Measurements from ENCODE around the gene TRAF3IP1.

TRAF3IP1 gene

GRCh38 chr2:238406221-238406997 is 86.1 kb downstream of the TRAF3IP1 start:
- peak; percentile 40 for FAIRE-seq

GRCh38 chr2:238406998-238407285 is 86.6 kb downstream of the TRAF3IP1 start:
- FAIRE-seq = no peak
- DNase-seq (ENCODE audit: low spot score) = no peak

More at GRCh38 chr2:238406221-238406997, 86.1 kb downstream of the TRAF3IP1 start:
- DNase-seq (ENCODE audit: low spot score) = no peak

- DNase-seq (ENCODE audit: low spot score) = no peak
- FAIRE-seq = no peak
Measured at GRCh38 chr2:238407566-238407965, 87.2 kb downstream of the TRAF3IP1 start.

- DNase-seq (ENCODE audit: low spot score) (no peak), FAIRE-seq (no peak)
Measured at GRCh38 chr2:238408615-238409340, 88.5 kb downstream of the TRAF3IP1 start.

GRCh38 chr2:238409341-238410199 is 89.3 kb downstream of the TRAF3IP1 start:
- FAIRE-seq (no peak), DNase-seq (ENCODE audit: low spot score) (no peak)

- FAIRE-seq (no peak), DNase-seq (ENCODE audit: low spot score) (no peak)
Measured at GRCh38 chr2:238412067-238412767, 91.9 kb downstream of the TRAF3IP1 start.

- FAIRE-seq (no peak), DNase-seq (ENCODE audit: low spot score) (no peak)
Measured at GRCh38 chr2:238413368-238413767, 93.0 kb downstream of the TRAF3IP1 start.

GRCh38 chr2:238415036-238415764 is 94.9 kb downstream of the TRAF3IP1 start:
- FAIRE-seq = no peak
- no peak for DNase-seq (ENCODE audit: low spot score)

GRCh38 chr2:238415893-238416292 is 95.6 kb downstream of the TRAF3IP1 start:
- DNase-seq (ENCODE audit: low spot score) (no peak), FAIRE-seq (no peak)

- FAIRE-seq (no peak), DNase-seq (ENCODE audit: low spot score) (no peak)
Measured at GRCh38 chr2:238418196-238418998, 98.1 kb downstream of the TRAF3IP1 start.

GRCh38 chr2:238418999-238419546 is 98.8 kb downstream of the TRAF3IP1 start:
- FAIRE-seq = no peak
- no peak for DNase-seq (ENCODE audit: low spot score)

- FAIRE-seq (no peak), DNase-seq (ENCODE audit: low spot score) (no peak)
Measured at GRCh38 chr2:238420442-238420841, 100.1 kb downstream of the TRAF3IP1 start.

- FAIRE-seq = no peak
Measured at GRCh38 chr2:238420878-238421694, 100.8 kb downstream of the TRAF3IP1 start.

GRCh38 chr2:238421695-238422035 is 101.3 kb downstream of the TRAF3IP1 start:
- DNase-seq (ENCODE audit: low spot score) (no peak), FAIRE-seq (no peak)

More at GRCh38 chr2:238420878-238421694, 100.8 kb downstream of the TRAF3IP1 start:
- no peak for DNase-seq (ENCODE audit: low spot score)

- no peak for FAIRE-seq
- no peak for DNase-seq (ENCODE audit: low spot score)
Measured at GRCh38 chr2:238422285-238422684, 102.0 kb downstream of the TRAF3IP1 start.

GRCh38 chr2:238422940-238423339 is 102.6 kb downstream of the TRAF3IP1 start:
- DNase-seq (ENCODE audit: low spot score) (no peak), FAIRE-seq (no peak)

GRCh38 chr2:238423561-238424312 is 103.4 kb downstream of the TRAF3IP1 start:
- FAIRE-seq (no peak), DNase-seq (ENCODE audit: low spot score) (no peak)

- DNase-seq (ENCODE audit: low spot score) (no peak), FAIRE-seq (no peak)
Measured at GRCh38 chr2:238424313-238424700, 104.0 kb downstream of the TRAF3IP1 start.

Measured in urothelium cell line (cell line).